GM06990 (cell line): ENCODE results near the gene TLK1.
A peak's percentile ranks its signal among the peaks of the same experiment; 100 is the strongest.

Source experiments
- DNase-seq: peaks from one replicate; pipeline ENCODE4 v3.0.0-alpha.2; 2011; ENCODE audit not compliant: insufficient read length; ENCODE audit errors: extremely low read depth
- H3K27me3 ChIP-seq: replicated peaks from 2 replicates; pipeline ENCODE4 v1.6.0; 2011; ENCODE audit warnings: low read length; ENCODE audit not compliant: control insufficient read depth, insufficient read depth
- H3K36me3 ChIP-seq: 2 replicates; pipeline ENCODE4 v1.5.1; 2011; ENCODE audit warnings: low read length; ENCODE audit not compliant: control insufficient read depth, insufficient read depth
- H3K4me3 ChIP-seq: replicated peaks from 2 replicates; pipeline ENCODE4 v1.5.1; 2011; ENCODE audit warnings: low read depth, mild to moderate bottlenecking, control low read depth, low read length
- CTCF ChIP-seq: IDR thresholded peaks from 2 replicates; pipeline ENCODE4 v1.5.1; 2011; ENCODE audit warnings: low read length, control low read depth, mild to moderate bottlenecking, inconsistent platforms; ENCODE audit not compliant: insufficient read depth, poor library complexity, severe bottlenecking

TLK1 gene

GRCh38 chr2:171159372-171160118 is 1.1 kb downstream of the TLK1 start:
- H3K27me3 ChIP-seq = no peaks in the 10 kb centered on the region
- peak overlapping the region; percentile 94 for H3K4me3 ChIP-seq
- no peaks in the 10 kb centered on the region for H3K36me3 ChIP-seq
- TF ChIP-seq CTCF = peak; percentile 69
- peak; percentile 77 for DNase-seq

- Histone ChIP-seq H3K27me3 (no peaks in the 10 kb centered on the region), H3K4me3 (peak overlapping the region; percentile 94), H3K36me3 (no peaks in the 10 kb centered on the region)
- DNase-seq = no peak
- TF ChIP-seq CTCF = no peak
These were observed 1.8 kb downstream of the TLK1 start for GRCh38 chr2:171158790-171159371.

GRCh38 chr2:171158036-171158789 is 2.5 kb downstream of the TLK1 start:
- no peak for TF ChIP-seq CTCF
- H3K4me3 ChIP-seq = peak overlapping the region; percentile 94
- DNase-seq = no peak
- no peaks in the 10 kb centered on the region for H3K27me3 ChIP-seq
- no peaks in the 10 kb centered on the region for H3K36me3 ChIP-seq

- Histone ChIP-seq H3K36me3 (no peaks in the 10 kb centered on the region), H3K4me3 (peak overlapping the region; percentile 94), H3K27me3 (no peaks in the 10 kb centered on the region)
- TF ChIP-seq CTCF = no peak
- DNase-seq = no peak
These were observed 3.6 kb downstream of the TLK1 start for GRCh38 chr2:171157109-171157500.

- no peak overlapping the region for H3K4me3 ChIP-seq
- H3K36me3 ChIP-seq = no peaks in the 10 kb centered on the region
- no peak for TF ChIP-seq CTCF
- H3K27me3 ChIP-seq = no peaks in the 10 kb centered on the region
- no peak for DNase-seq
These were observed 6.3 kb downstream of the TLK1 start for GRCh38 chr2:171154348-171154747.
